Stomach (tissue), 4 donors: ENCODE measurements around the gene LNPEP.

Source experiments
- CTCF ChIP-seq, 7 experiments: fragments of 450-650 bp in 4 of 7; fragments of 200-600 bp in 3 of 7; sonication (generic) in 3 of 7; IDR thresholded peaks; one replicate each; pipeline ENCODE4 v1.5.1; 2016 to 2019; ENCODE audit warnings: antibody characterized with exemption in 7 of 7, control low read depth in 2 of 7, mild to moderate bottlenecking in 1 of 7
- EP300 ChIP-seq: sonication (generic); formaldehyde crosslinking; IDR thresholded peaks from one replicate; pipeline ENCODE4 v1.6.1; 2017; ENCODE audit warnings: antibody characterized with exemption
- POLR2A ChIP-seq, 4 donors: fragments of 450-650 bp; IDR thresholded peaks; one replicate each; pipeline ENCODE4 v1.6.1; 2016; ENCODE audit warnings: antibody characterized with exemption in 4 of 4, control low read depth in 2 of 4, mild to moderate bottlenecking in 1 of 4, moderate library complexity in 1 of 4
- POLR2AphosphoS5 ChIP-seq, 3 donors: sonication (generic); formaldehyde crosslinking; IDR thresholded peaks; one replicate each; pipeline ENCODE4 v1.6.1; 2016; ENCODE audit warnings: antibody characterized with exemption in 3 of 3

DNA sequence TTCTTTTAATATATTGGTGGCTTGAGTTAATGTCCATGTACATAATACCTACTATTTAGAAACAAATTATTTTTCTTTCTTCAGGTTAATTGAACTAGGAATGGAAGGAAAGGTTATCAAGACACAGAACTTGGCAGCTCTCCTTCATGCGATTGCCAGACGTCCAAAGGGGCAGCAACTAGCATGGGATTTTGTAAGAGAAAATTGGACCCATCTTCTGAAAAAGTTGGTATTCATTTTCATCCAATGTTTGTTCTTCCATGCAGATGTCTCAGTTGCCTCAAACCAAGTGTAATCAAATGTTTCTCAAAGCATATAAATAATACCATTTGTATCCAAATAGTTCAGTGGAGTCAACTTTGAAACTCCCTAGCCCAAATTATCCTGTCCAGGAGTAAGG lies 22.6 kb upstream of the LNPEP start:
- no peak for TF ChIP-seq CTCF (IDR thresholded peaks at IDR 0.05)
- no peak for TF ChIP-seq POLR2AphosphoS5 (IDR thresholded peaks at IDR 0.05)
- no peak for TF ChIP-seq POLR2A (IDR thresholded peaks at IDR 0.05)
- no peak for TF ChIP-seq EP300
